RKO (cell line): ENCODE measurements around the gene TWIST2.

Experiments
- DNase-seq: peaks from one replicate; pipeline ENCODE4 v3.0.0-alpha.2; 2016; ENCODE audit warnings: low spot score

The TWIST2 gene

GRCh38 chr2:238856713-238857567 is 9.1 kb downstream of the TWIST2 start:
- DNase-seq = no peak

GRCh38 chr2:238857959-238858358 is 10.1 kb downstream of the TWIST2 start:
- no peak for DNase-seq

- DNase-seq = no peak
These were observed 11.9 kb downstream of the TWIST2 start for GRCh38 chr2:238859636-238860347.

- DNase-seq = no peak
These were observed 13.3 kb downstream of the TWIST2 start for GRCh38 chr2:238861013-238861730.

GRCh38 chr2:238861766-238862315 is 14.0 kb downstream of the TWIST2 start:
- DNase-seq = no peak

- no peak for DNase-seq
These were observed 14.8 kb downstream of the TWIST2 start for GRCh38 chr2:238862701-238863100.

- no peak for DNase-seq
These were observed 15.3 kb downstream of the TWIST2 start for GRCh38 chr2:238863231-238863630.

GRCh38 chr2:238863749-238864206 is 15.9 kb downstream of the TWIST2 start:
- DNase-seq = no peak

- peak; percentile 90 for DNase-seq
These were observed 16.5 kb downstream of the TWIST2 start for GRCh38 chr2:238864207-238865014.

GRCh38 chr2:238865015-238865719 is 17.3 kb downstream of the TWIST2 start:
- DNase-seq = no peak

- no peak for DNase-seq
These were observed 18.0 kb downstream of the TWIST2 start for GRCh38 chr2:238865744-238866355.

GRCh38 chr2:238866656-238867277 is 18.9 kb downstream of the TWIST2 start:
- no peak for DNase-seq

GRCh38 chr2:238868067-238868524 is 20.2 kb downstream of the TWIST2 start:
- DNase-seq = no peak

GRCh38 chr2:238868616-238869292 is 20.9 kb downstream of the TWIST2 start:
- no peak for DNase-seq

- no peak for DNase-seq
These were observed 21.6 kb downstream of the TWIST2 start for GRCh38 chr2:238869293-238870124.

- DNase-seq = no peak
These were observed 22.4 kb downstream of the TWIST2 start for GRCh38 chr2:238870261-238870660.

GRCh38 chr2:238872026-238872425 is 24.1 kb downstream of the TWIST2 start:
- no peak for DNase-seq
